Fibroblast of lung (primary cell): ENCODE data around the gene PPP2R5D. TPM values are rescaled to one million over a fixed set of nuclear protein-coding genes. Genes with fewer than 3 reads are reported as not detected.
A peak's percentile ranks its signal among the peaks of the same experiment; 100 is the strongest.

ENCODE experiments used
- DNase-seq, 2 donors: peaks; one replicate each; pipeline versions ENCODE4 v3.0.0 to v3.0.0-alpha.2; 2010; ENCODE audit warnings: low read depth in 2 of 2
- H2AFZ ChIP-seq: 2 replicates; pipeline ENCODE4 v1.5.1; 2012; ENCODE audit warnings: low read length, control low read depth, inconsistent platforms
- H3K27ac ChIP-seq: 2 replicates; pipeline ENCODE4 v1.5.1; 2011; ENCODE audit warnings: low read length, control low read depth; ENCODE audit not compliant: insufficient read depth
- H3K27me3 ChIP-seq: 2 replicates; pipeline ENCODE4 v1.5.1; 2011; ENCODE audit warnings: mild to moderate bottlenecking, low read length; ENCODE audit not compliant: control insufficient read depth, insufficient read depth
- H3K36me3 ChIP-seq: 2 replicates; pipeline ENCODE4 v1.5.1; 2011; ENCODE audit warnings: low read length; ENCODE audit not compliant: control insufficient read depth, insufficient read depth
- H3K4me1 ChIP-seq: 2 replicates; pipeline ENCODE4 v1.5.1; 2011; ENCODE audit warnings: low read length; ENCODE audit not compliant: control insufficient read depth, insufficient read depth; ENCODE audit errors: extremely low read depth
- H3K4me2 ChIP-seq: 2 replicates; pipeline ENCODE4 v1.5.1; 2011; ENCODE audit warnings: low read length, control low read depth; ENCODE audit not compliant: insufficient read depth; ENCODE audit errors: extremely low read depth
- H3K4me3 ChIP-seq, 4 experiments: fragments of 200-600 bp in 1 of 4; sonication (generic) in 1 of 4; replicated peaks in 1 of 4; 2 replicates each; pipeline ENCODE4 v1.5.1; 2011 to 2016; ENCODE audit warnings: low read length in 4 of 4, low read depth in 3 of 4, mild to moderate bottlenecking in 3 of 4, control low read depth in 2 of 4, inconsistent platforms in 1 of 4, mixed read lengths in 1 of 4; ENCODE audit not compliant: insufficient read depth in 1 of 4; ENCODE audit errors: control extremely low read depth in 1 of 4
- H3K79me2 ChIP-seq: 2 replicates; pipeline ENCODE4 v1.5.1; 2012; ENCODE audit warnings: mild to moderate bottlenecking, low read length, inconsistent platforms; ENCODE audit not compliant: control insufficient read depth, insufficient read depth
- H3K9ac ChIP-seq: 2 replicates; pipeline ENCODE4 v1.5.1; 2011; ENCODE audit warnings: mild to moderate bottlenecking, low read length, control low read depth; ENCODE audit not compliant: insufficient read depth
- H3K9me3 ChIP-seq: 2 replicates; pipeline ENCODE4 v1.5.1; 2012; ENCODE audit warnings: low read depth, low read length; ENCODE audit not compliant: control insufficient read depth, insufficient read depth
- H4K20me1 ChIP-seq: 2 replicates; pipeline ENCODE4 v1.5.1; 2011; ENCODE audit warnings: low read length; ENCODE audit not compliant: control insufficient read depth, insufficient read depth; ENCODE audit errors: extremely low read depth
- CTCF ChIP-seq, 2 donors: IDR thresholded peaks in 1 of 2; conservative IDR thresholded peaks in 1 of 2; 1 replicate in 1 of 2; 2 replicates in 1 of 2; pipeline ENCODE4 v1.5.1; 2011 to 2012; ENCODE audit warnings: low read length in 2 of 2, control low read depth in 1 of 2, inconsistent platforms in 1 of 2, low read depth in 1 of 2, mild to moderate bottlenecking in 1 of 2
- EZH2 ChIP-seq: IDR thresholded peaks from 2 replicates; pipeline ENCODE4 v1.5.1; 2012; ENCODE audit warnings: low read length, control low read depth, mild to moderate bottlenecking; ENCODE audit errors: missing control alignments
- polyA minus RNA-seq: library from RNA; depleted of rRNA, polyadenylated mRNA; stranded (reverse); fragments of >200 nt; gene quantifications from 2 replicates; pipeline ENCODE4 v1.2.3, GENCODE V29; 2011; ENCODE audit warnings: low replicate concordance
- polyA plus RNA-seq, 2 donors: library from polyadenylated mRNA; depleted of rRNA in 1 of 2; stranded (reverse) in 1 of 2; unstranded in 1 of 2; fragments of >200 nt; gene quantifications; 2 replicates each; pipeline ENCODE4 v1.2.1, GENCODE V29; 2011 to 2012; ENCODE audit warnings: missing spikeins in 1 of 2
- total RNA-seq: library from RNA; depleted of rRNA; stranded (reverse); fragments of >200 nt; gene quantifications from 2 replicates; pipeline ENCODE4 v1.2.1, GENCODE V29; 2014

Gene PPP2R5D
- total RNA-seq, result 20.0 and 27.1 TPM in 2 replicates
- 39.3 and 59.9 TPM in 2 replicates for polyA plus RNA-seq
- polyA plus RNA-seq (2012), result 33.5 and 45.6 TPM in 2 replicates
- polyA minus RNA-seq, result 84.8 and 97.0 TPM in 2 replicates

GRCh38 chr6:42984001-42984923 is at the start of gene PPP2R5D:
PPP2R5D (plus strand) TSS chr6:42984570; CDS start chr6:42984678, 108 bp downstream.
- H2AFZ ChIP-seq, result peak within 1 kb of the TSS; percentile 87
- H3K9me3 ChIP-seq, result no peaks in the 10 kb centered on the region
- H3K4me1 ChIP-seq, result peaks cover 15% of the 10 kb centered on the region
- peak within 1 kb of the TSS; percentile 68 to 80 (median 70) for H3K4me3 ChIP-seq
- TF ChIP-seq EZH2, result no peak
- no peak for TF ChIP-seq CTCF (conservative IDR thresholded peaks at IDR 0.05 in 1 of 2, IDR thresholded peaks at IDR 0.05 in 1 of 2; ENCODE audit: low read depth in 1 of 2, low read length in 2 of 2)
- peak within 1 kb of the TSS; percentile 52 for H3K27ac ChIP-seq
- peaks cover 13% of the 10 kb centered on the region for H3K79me2 ChIP-seq
- DNase-seq, result peak; percentile 98 to 99
- peak within 1 kb of the TSS; percentile 65 for H3K9ac ChIP-seq
- no peaks in the 10 kb centered on the region for H4K20me1 ChIP-seq
- H3K27me3 ChIP-seq, result no peaks in the 10 kb centered on the region
- peaks cover 3% of the 10 kb centered on the region for H3K36me3 ChIP-seq
- peak within 1 kb of the TSS; percentile 89 for H3K4me2 ChIP-seq

GRCh38 chr6:42935322-42935721 is 49.0 kb upstream of the PPP2R5D start:
- no peak overlapping the region for H3K4me3 ChIP-seq
- no peak overlapping the region for H3K27ac ChIP-seq
- TF ChIP-seq CTCF (conservative IDR thresholded peaks at IDR 0.05 in 1 of 2, IDR thresholded peaks at IDR 0.05 in 1 of 2; ENCODE audit: low read depth in 1 of 2, low read length in 2 of 2) (no peak), EZH2 (no peak)
- H3K79me2 ChIP-seq, result peaks cover 21% of the 10 kb centered on the region
- no peaks in the 10 kb centered on the region for H3K27me3 ChIP-seq
- H3K9me3 ChIP-seq, result no peaks in the 10 kb centered on the region
- H4K20me1 ChIP-seq, result no peaks in the 10 kb centered on the region
- H3K4me2 ChIP-seq, result no peak overlapping the region
- H3K4me1 ChIP-seq, result peaks cover 3% of the 10 kb centered on the region
- no peak overlapping the region for H3K9ac ChIP-seq
- H3K36me3 ChIP-seq, result peaks cover 16% of the 10 kb centered on the region
- DNase-seq, result no peak
- no peak overlapping the region for H2AFZ ChIP-seq

GRCh38 chr6:42936398-42936797 is 48.0 kb upstream of the PPP2R5D start:
- Histone ChIP-seq H2AFZ (no peak overlapping the region), H3K79me2 (peaks cover 14% of the 10 kb centered on the region), H3K27me3 (no peaks in the 10 kb centered on the region), H3K4me2 (no peak overlapping the region), H3K4me1 (no peaks in the 10 kb centered on the region), H4K20me1 (no peaks in the 10 kb centered on the region), H3K27ac (no peak overlapping the region), H3K9ac (no peak overlapping the region), H3K36me3 (peaks cover 17% of the 10 kb centered on the region), H3K4me3 (no peak overlapping the region), H3K9me3 (no peaks in the 10 kb centered on the region)
- TF ChIP-seq EZH2, result no peak
- TF ChIP-seq CTCF (conservative IDR thresholded peaks at IDR 0.05 in 1 of 2, IDR thresholded peaks at IDR 0.05 in 1 of 2; ENCODE audit: low read depth in 1 of 2, low read length in 2 of 2), result no peak
- no peak for DNase-seq
